Measurements from ENCODE around the gene GINS2. TPM values are rescaled to one million over a fixed set of nuclear protein-coding genes. Genes with fewer than 3 reads are reported as not detected.

GINS2 gene
- total RNA-seq, 1 donor from 2014 or later: 1.1 TPM

DNA sequence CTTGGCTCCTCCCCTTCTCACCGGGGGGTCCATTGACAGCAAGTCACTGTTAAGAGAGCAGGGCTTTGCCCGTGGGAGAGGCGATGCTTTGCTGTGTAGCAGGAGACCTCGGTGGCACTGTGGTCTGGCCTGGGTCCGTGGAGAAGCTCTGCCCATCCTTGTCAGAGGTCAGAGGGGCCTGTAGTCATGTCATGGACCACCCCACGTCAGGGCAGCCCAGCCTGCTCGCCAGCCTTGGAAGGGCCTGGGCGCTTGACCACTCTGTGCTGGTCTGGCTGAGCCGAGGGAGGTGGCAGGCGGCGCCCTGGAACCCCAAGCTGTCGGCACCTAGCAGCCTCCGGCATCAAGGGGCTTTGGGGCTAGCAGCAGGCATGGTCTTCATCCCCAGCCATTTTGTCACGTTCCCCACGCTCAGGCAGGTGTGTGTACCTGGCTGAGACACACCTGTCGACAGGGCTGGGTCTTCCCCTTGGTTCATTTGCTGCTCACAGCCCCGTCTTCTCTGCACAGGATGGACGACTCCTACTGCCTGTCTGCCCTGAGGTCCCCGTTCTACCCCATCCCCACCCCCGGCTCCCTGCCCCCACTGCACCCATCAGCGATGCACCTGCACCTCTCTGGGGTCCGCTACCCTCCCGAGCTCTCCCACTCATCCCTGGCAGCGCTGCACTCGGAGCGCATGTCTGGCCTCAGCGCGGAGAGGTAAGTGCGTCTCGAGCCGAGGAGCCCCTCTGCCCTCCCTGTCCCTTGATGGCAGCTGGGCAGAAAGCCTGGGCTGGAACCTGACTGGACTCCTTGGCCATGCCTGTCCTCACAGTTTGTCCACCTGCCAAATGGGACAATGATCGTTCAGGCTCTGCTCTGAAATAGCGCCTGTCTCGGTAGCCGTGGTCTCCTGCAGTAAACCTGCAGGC is 33.3 kb downstream of the GINS2 start:
- DNase-seq (peak; percentile 40), ATAC-seq (no peak)
- intact Hi-C loops (cut with DNase I): no loop called here
- Histone ChIP-seq H3K27ac (no peak overlapping the region), H3K36me3 (peaks cover 80% of the 10 kb centered on the region), H3K27me3 (ENCODE audit: low read depth) (no peaks in the 10 kb centered on the region), H3K9me3 (no peaks in the 10 kb centered on the region), H3K4me1 (peaks cover 31% of the 10 kb centered on the region), H3K4me3 (no peak overlapping the region)
- TF ChIP-seq, protein P1, sequence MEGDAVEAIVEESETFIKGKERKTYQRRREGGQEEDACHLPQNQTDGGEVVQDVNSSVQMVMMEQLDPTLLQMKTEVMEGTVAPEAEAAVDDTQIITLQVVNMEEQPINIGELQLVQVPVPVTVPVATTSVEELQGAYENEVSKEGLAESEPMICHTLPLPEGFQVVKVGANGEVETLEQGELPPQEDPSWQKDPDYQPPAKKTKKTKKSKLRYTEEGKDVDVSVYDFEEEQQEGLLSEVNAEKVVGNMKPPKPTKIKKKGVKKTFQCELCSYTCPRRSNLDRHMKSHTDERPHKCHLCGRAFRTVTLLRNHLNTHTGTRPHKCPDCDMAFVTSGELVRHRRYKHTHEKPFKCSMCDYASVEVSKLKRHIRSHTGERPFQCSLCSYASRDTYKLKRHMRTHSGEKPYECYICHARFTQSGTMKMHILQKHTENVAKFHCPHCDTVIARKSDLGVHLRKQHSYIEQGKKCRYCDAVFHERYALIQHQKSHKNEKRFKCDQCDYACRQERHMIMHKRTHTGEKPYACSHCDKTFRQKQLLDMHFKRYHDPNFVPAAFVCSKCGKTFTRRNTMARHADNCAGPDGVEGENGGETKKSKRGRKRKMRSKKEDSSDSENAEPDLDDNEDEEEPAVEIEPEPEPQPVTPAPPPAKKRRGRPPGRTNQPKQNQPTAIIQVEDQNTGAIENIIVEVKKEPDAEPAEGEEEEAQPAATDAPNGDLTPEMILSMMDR (IDR thresholded peaks at IDR 0.05): no peak

- Histone ChIP-seq H3K4me3 (no peak overlapping the region), H3K36me3 (peaks cover 80% of the 10 kb centered on the region), H3K4me1 (peaks cover 26% of the 10 kb centered on the region), H3K9me3 (no peaks in the 10 kb centered on the region), H3K27ac (no peak overlapping the region), H3K27me3 (ENCODE audit: low read depth) (no peaks in the 10 kb centered on the region)
- DNase-seq (peak; percentile 48), ATAC-seq (no peak)
- TF ChIP-seq, protein P1 (IDR thresholded peaks at IDR 0.05): no peak
- intact Hi-C loops (cut with DNase I): no loop called here
These were observed 34.3 kb downstream of the GINS2 start for GRCh38 chr16:85654251-85655095.

GRCh38 chr16:85653290-85653891 is 35.4 kb downstream of the GINS2 start:
- no peak for DNase-seq
- intact Hi-C loops (cut with DNase I): no loop called here
- no peaks in the 10 kb centered on the region for H3K27me3 ChIP-seq (ENCODE audit: low read depth)
- ATAC-seq: no peak
- no peak overlapping the region for H3K4me3 ChIP-seq
- TF ChIP-seq, protein P1 (IDR thresholded peaks at IDR 0.05): no peak
- H3K9me3 ChIP-seq: no peaks in the 10 kb centered on the region
- H3K36me3 ChIP-seq: peaks cover 80% of the 10 kb centered on the region
- peak overlapping the region; percentile 64 for H3K27ac ChIP-seq
- peaks cover 26% of the 10 kb centered on the region for H3K4me1 ChIP-seq

DNA sequence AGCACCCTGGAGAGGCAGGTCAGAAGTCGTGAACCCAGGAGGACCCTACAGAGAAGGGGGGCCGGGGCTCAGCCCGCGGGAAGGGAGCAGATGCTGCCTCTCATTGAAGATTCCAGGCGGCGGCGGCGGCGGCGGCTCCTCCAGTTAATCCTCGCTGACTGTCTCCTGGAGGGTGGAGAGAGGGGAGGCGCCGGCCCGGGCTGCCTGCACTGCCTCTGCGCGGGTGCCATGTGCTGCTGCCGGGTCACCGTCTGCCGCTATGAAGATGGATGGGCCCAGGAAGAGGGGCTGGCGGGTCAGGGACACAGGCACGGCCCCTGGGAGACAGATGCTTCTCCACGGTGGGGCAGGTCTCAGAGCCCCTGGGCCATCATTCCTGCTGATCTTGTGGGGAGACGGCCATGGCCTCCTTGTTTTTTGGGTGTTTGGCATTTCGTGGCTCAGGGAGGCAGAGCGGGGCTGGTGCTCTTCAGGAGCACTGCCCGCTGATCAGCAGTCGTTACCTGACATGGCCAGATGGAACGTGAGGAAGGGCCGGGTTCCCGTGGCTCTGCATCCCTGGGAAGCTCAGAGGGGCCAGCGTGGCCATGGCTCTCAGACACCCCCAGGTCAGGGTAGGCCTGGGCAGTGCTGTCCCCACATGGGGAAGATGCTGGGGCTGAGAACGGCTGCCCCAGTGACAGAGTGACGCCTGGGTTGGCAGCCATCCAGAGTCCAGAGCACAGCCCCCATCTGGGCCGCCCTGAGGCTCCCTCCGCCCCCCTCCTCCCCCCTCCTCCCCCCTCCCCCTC is 36.1 kb downstream of the GINS2 start:
- ATAC-seq (peak; percentile 39 to 53), DNase-seq (peak; percentile 74)
- H3K36me3 ChIP-seq: peaks cover 78% of the 10 kb centered on the region

More for the DNA sequence above, 36.1 kb downstream of the GINS2 start:
- no peaks in the 10 kb centered on the region for H3K27me3 ChIP-seq (ENCODE audit: low read depth)
- intact Hi-C loops (cut with DNase I): no loop called here
- H3K27ac ChIP-seq: no peak overlapping the region
- H3K9me3 ChIP-seq: no peaks in the 10 kb centered on the region
- peaks cover 26% of the 10 kb centered on the region for H3K4me1 ChIP-seq
- H3K4me3 ChIP-seq: no peak overlapping the region
- TF ChIP-seq, protein P1 (IDR thresholded peaks at IDR 0.05): no peak

Data from lower lobe of right lung (tissue), 2 donors.